Measurements from ENCODE around the gene RGPD4. TPM values are rescaled to one million over a fixed set of nuclear protein-coding genes. Genes with fewer than 3 reads are reported as not detected.

RGPD4 gene
- total RNA-seq, 2 donors from 2014 or later: 0.07 TPM; not detected in 1

Other genes with a start within 250 kb of the RGPD4 start
- gene SLC5A7, start 159.6 kb downstream of the RGPD4 start, total RNA-seq: not detected